Transverse colon (tissue), 4 donors: ENCODE measurements around the gene ATG9A. TPM values are rescaled to one million over a fixed set of nuclear protein-coding genes. Genes with fewer than 3 reads are reported as not detected.
A peak's percentile ranks its signal among the peaks of the same experiment; 100 is the strongest.

Source experiments
- DNase-seq: peaks from one replicate; pipeline ENCODE4 v3.0.0-alpha.2; 2019
- H3K27ac ChIP-seq, 4 donors: fragments of 200-600 bp; sonication (generic); 2 replicates each; pipeline ENCODE4 v1.5.1; 2016 to 2018; ENCODE audit warnings: inconsistent platforms in 4 of 4
- H3K27me3 ChIP-seq: fragments of 200-600 bp; sonication (generic); 2 replicates; pipeline ENCODE4 v1.5.1; 2017; ENCODE audit warnings: inconsistent platforms
- H3K36me3 ChIP-seq, 4 donors: fragments of 200-600 bp; sonication (generic); 2 replicates each; pipeline ENCODE4 v1.5.1; 2017 to 2019; ENCODE audit warnings: inconsistent platforms in 4 of 4
- H3K4me1 ChIP-seq, 4 donors: fragments of 200-600 bp; sonication (generic); 2 replicates each; pipeline ENCODE4 v1.5.1; 2017 to 2020; ENCODE audit warnings: inconsistent platforms in 4 of 4
- H3K4me3 ChIP-seq, 4 donors: fragments of 200-600 bp; sonication (generic); 1 replicate in 1 of 4; 2 replicates in 3 of 4; pipeline versions ENCODE4 v1.5.1 to v1.6.1; 2017 to 2019; ENCODE audit warnings: inconsistent platforms in 4 of 4
- H3K9me3 ChIP-seq, 2 donors: fragments of 200-600 bp; sonication (generic); 2 replicates each; pipeline ENCODE4 v1.5.1; 2017 to 2019; ENCODE audit warnings: inconsistent platforms in 2 of 2
- CTCF ChIP-seq, 5 experiments: fragments of 200-600 bp in 3 of 5; fragments of 450-650 bp in 2 of 5; sonication (generic) in 3 of 5; IDR thresholded peaks; 1 replicate in 2 of 5; 2 replicates in 3 of 5; pipeline ENCODE4 v1.5.1; 2016 to 2017; ENCODE audit warnings: antibody characterized with exemption in 5 of 5, inconsistent platforms in 3 of 5, mild to moderate bottlenecking in 2 of 5, moderate library complexity in 1 of 5
- EP300 ChIP-seq: sonication (generic); formaldehyde crosslinking; IDR thresholded peaks from one replicate; pipeline ENCODE4 v1.6.1; 2017; ENCODE audit warnings: antibody characterized with exemption, low read depth
- POLR2A ChIP-seq: fragments of 450-650 bp; IDR thresholded peaks from one replicate; pipeline ENCODE4 v1.6.1; 2016; ENCODE audit warnings: antibody characterized with exemption, mild to moderate bottlenecking, moderate library complexity
- POLR2AphosphoS5 ChIP-seq, 3 donors: sonication (generic); formaldehyde crosslinking; IDR thresholded peaks; one replicate each; pipeline ENCODE4 v1.6.1; 2016; ENCODE audit warnings: antibody characterized with exemption in 3 of 3
- whole genome bisulfite sequencing, 2 donors: methylation state at CpG; one replicate each; pipeline ENCODE4 v1.1.5; 2018; ENCODE audit warnings: low coverage in 1 of 2; 5-methylcytosine and 5-hydroxymethylcytosine counted together
- in situ Hi-C, 4 donors: fragments of 200-750 bp; cut with MboI; loops; one replicate each; pipeline versions ENCODE4 v1.15.0 to v1.15.1; 2017; ENCODE audit warnings: low sequenced_read_pairs in 3 of 4, low pct_ligation_motif_present in 1 of 4, low pct_unique_long_range_greater_than_20kb in 1 of 4
- intact Hi-C: fragments of 100-400 bp; cut with DNase I; formaldehyde crosslinking; loops from one replicate; pipeline ENCODE4 v1.15.1; 2023; ENCODE audit warnings: low total_unique reads
- total RNA-seq, 4 donors: library from RNA; depleted of rRNA; stranded (reverse); fragments of >200 nt; gene quantifications; one replicate each; pipeline ENCODE4 v1.1.0, GENCODE V29; 2016

ATG9A gene
- total RNA-seq: 100 to 1,000 TPM in 1 of 4 donors, 10 to 100 TPM in 3; 73.2 to 243 (median 82.7) TPM

GRCh38 chr2:219229305-219230058 is at the start of gene ATG9A, which contains the start of gene ANKZF1:
TSS of gene ATG9A (minus strand) at chr2:219229636. CDS start at chr2:219228024, 1,612 bp downstream.
TSS of gene ANKZF1 (plus strand) at chr2:219229806. CDS start at chr2:219230258, 452 bp downstream.
- H3K27ac ChIP-seq: peak within 1 kb of the TSS; percentile 92 to 98 (median 96)
- no peaks in the 10 kb centered on the region for H3K9me3 ChIP-seq
- WGBS, 2 donors: 0% methylated on average over 48 of the region's 80 CpGs; no CpG with 5 or more reads in 1 of the 2 donors
- no peaks in the 10 kb centered on the region for H3K27me3 ChIP-seq
- H3K4me1 ChIP-seq: peaks cover 18 to 36% (median 30%) of the 10 kb centered on the region in 4 donors
- peaks cover 0 to 37% (median 17%) of the 10 kb centered on the region in 4 donors for H3K36me3 ChIP-seq
- DNase-seq: peak; percentile 99
- TF ChIP-seq CTCF (IDR thresholded peaks at IDR 0.05) (peak in 1 of 5 experiments; percentile 28), POLR2A (peak; percentile 94), EP300 (no peak), POLR2AphosphoS5 (IDR thresholded peaks at IDR 0.05) (peak; percentile 94 to 99 (median 97))
- in situ Hi-C loops: no loop called here
- intact Hi-C loops: loop anchor here (10.0 kb wide), 2 partner anchors 65 kb away; partner anchors contain the start of gene NHEJ1
- H3K4me3 ChIP-seq: peak within 1 kb of the TSS; percentile 78 to 90 (median 81)

- no peak for TF ChIP-seq POLR2A
- no peak for TF ChIP-seq EP300
- TF ChIP-seq CTCF (IDR thresholded peaks at IDR 0.05): no peak
- TF ChIP-seq POLR2AphosphoS5 (IDR thresholded peaks at IDR 0.05): no peak
- WGBS, 2 donors: 0 to 12% methylated on average over 1 to 9 of the region's 9 CpGs
- intact Hi-C loops (no loop called here), in situ Hi-C loops (loop anchor here in 1 of 4 donors (25.0 kb wide), 1 partner anchor 116 kb away; the partner anchor contains the start of genes NHEJ1 and SLC23A3)
- DNase-seq: no peak
- Histone ChIP-seq H3K27ac (peak overlapping the region; percentile 94 to 98 (median 98)), H3K4me3 (peak overlapping the region in 3 of 4 donors; percentile 53 to 76 (median 61)), H3K4me1 (peaks cover 16 to 29% (median 23%) of the 10 kb centered on the region in 4 donors), H3K9me3 (no peaks in the 10 kb centered on the region), H3K36me3 (peaks cover 0 to 3% (median 0%) of the 10 kb centered on the region in 4 donors), H3K27me3 (no peaks in the 10 kb centered on the region)
Observed at GRCh38 chr2:219278655-219279150, 49.3 kb upstream of the ATG9A start.

- in situ Hi-C loops: loop anchor here in 1 of 4 donors (25.0 kb wide), 1 partner anchor 116 kb away; the partner anchor contains the start of genes NHEJ1 and SLC23A3
- Histone ChIP-seq H3K36me3 (peaks cover 0 to 3% (median 0%) of the 10 kb centered on the region in 4 donors), H3K27me3 (no peaks in the 10 kb centered on the region), H3K9me3 (no peaks in the 10 kb centered on the region), H3K27ac (peak overlapping the region; percentile 94 to 98 (median 98)), H3K4me3 (peak overlapping the region in 1 of 4 donors; percentile 8), H3K4me1 (peaks cover 16 to 29% (median 23%) of the 10 kb centered on the region in 4 donors)
- TF ChIP-seq CTCF (IDR thresholded peaks at IDR 0.05) (peak; percentile 96 to 100 (median 99)), EP300 (no peak)
- intact Hi-C loops: loop anchor here (2.0 kb wide), 1 partner anchor 17 kb away; no protein-coding TSS in a partner anchor
- DNase-seq: peak; percentile 87
- 28% methylated on average over 25 of the region's 25 CpGs; no CpG with 5 or more reads in 1 of the 2 donors for WGBS, 2 donors
Observed at GRCh38 chr2:219277703-219278654, 48.5 kb upstream of the ATG9A start.
